T-cell (primary cell): ENCODE data around the gene MPZL2. TPM values are rescaled to one million over a fixed set of nuclear protein-coding genes. Genes with fewer than 3 reads are reported as not detected.

ENCODE experiments used
- ATAC-seq, 4 experiments: fragments of 200-7000 bp in 3 of 4; fragments of 150-1000 bp in 1 of 4; cut with Tn5 transposase; replicated peaks in 1 of 4; 1 replicate in 3 of 4; 2 replicates in 1 of 4; pipeline ENCODE4 v1.10.0; 2021; ENCODE audit warnings: moderate library complexity in 3 of 4, mild to moderate bottlenecking in 2 of 4, moderate number of reproducible peaks in 1 of 4
- CTCF ChIA-PET, 2 donors: fragments of 300-600 bp; sonication (Branson Sonifier 250); formaldehyde crosslinking; loops; one replicate each; lab custom pipeline; 2022; ENCODE audit warnings: antibody characterized with exemption in 2 of 2; lab: Charles Lee
- POLR2A ChIA-PET, 2 donors: fragments of 300-600 bp; sonication (Branson Sonifier 250); formaldehyde crosslinking; loops; one replicate each; lab custom pipeline; 2022; ENCODE audit warnings: antibody characterized with exemption in 2 of 2; lab: Charles Lee
- DNase-seq, 35 experiments: peaks; one replicate each; pipeline versions ENCODE4 v3.0.0 to v3.0.0-alpha.2; 2013 to 2023
- H3K27ac ChIP-seq: one replicate; pipeline ENCODE4 v1.5.1; 2013; ENCODE audit warnings: low read length
- H3K27me3 ChIP-seq, 2 experiments: replicated peaks in 1 of 2; 1 replicate in 1 of 2; 2 replicates in 1 of 2; pipeline versions ENCODE4 v1.6.1 to v1.7.0; 2013; ENCODE audit warnings: low read length in 1 of 2, mixed read lengths in 1 of 2; ENCODE audit not compliant: control insufficient read depth in 2 of 2, insufficient read depth in 2 of 2; ENCODE audit errors: extremely low read depth in 1 of 2
- H3K36me3 ChIP-seq, 2 donors: 1 replicate in 1 of 2; 2 replicates in 1 of 2; pipeline versions ENCODE4 v1.6.1 to v1.7.0; 2013; ENCODE audit warnings: low read length in 1 of 2; ENCODE audit not compliant: control insufficient read depth in 2 of 2, insufficient read depth in 1 of 2; ENCODE audit errors: extremely low read depth in 1 of 2
- H3K4me1 ChIP-seq, 2 experiments: 1 replicate in 1 of 2; 2 replicates in 1 of 2; pipeline versions ENCODE4 v1.6.1 to v1.7.0; 2013; ENCODE audit warnings: low read length in 2 of 2, mixed read lengths in 1 of 2; ENCODE audit not compliant: insufficient read depth in 2 of 2, control insufficient read depth in 1 of 2; ENCODE audit errors: extremely low read depth in 1 of 2
- H3K4me3 ChIP-seq, 2 donors: 1 replicate in 1 of 2; 2 replicates in 1 of 2; pipeline versions ENCODE4 v1.5.1 to v1.7.0; 2013; ENCODE audit warnings: mild to moderate bottlenecking in 2 of 2, low read length in 1 of 2, moderate library complexity in 1 of 2; ENCODE audit not compliant: control insufficient read depth in 1 of 2; ENCODE audit errors: extremely low read depth in 1 of 2
- H3K9me3 ChIP-seq: 2 replicates; pipeline ENCODE4 v1.7.0; 2013
- H3K27ac Mint-ChIP-seq, 2 donors: one replicate each; pipeline ENCODE4 v1.8.0; 2020 to 2021; ENCODE audit warnings: mild to moderate bottlenecking in 2 of 2, mixed read lengths in 2 of 2
- H3K27me3 Mint-ChIP-seq, 2 donors: one replicate each; pipeline ENCODE4 v1.8.0; 2021 to 2022; ENCODE audit warnings: mixed read lengths in 2 of 2
- H3K36me3 Mint-ChIP-seq: one replicate; pipeline ENCODE4 v1.8.0; 2021; ENCODE audit warnings: mixed read lengths
- H3K4me1 Mint-ChIP-seq, 3 donors: one replicate each; pipeline ENCODE4 v1.8.0; 2020 to 2022; ENCODE audit warnings: mixed read lengths in 3 of 3, mild to moderate bottlenecking in 1 of 3
- H3K4me3 Mint-ChIP-seq, 3 donors: one replicate each; pipeline ENCODE4 v1.8.0; 2020 to 2022; ENCODE audit warnings: mild to moderate bottlenecking in 3 of 3, mixed read lengths in 3 of 3, moderate library complexity in 3 of 3
- H3K9me3 Mint-ChIP-seq, 3 donors: one replicate each; pipeline ENCODE4 v1.8.0; 2020 to 2022; ENCODE audit warnings: mixed read lengths in 3 of 3
- WGBS: methylation state at CpG from one replicate; pipeline ENCODE4 v1.1.5; 2013; ENCODE audit warnings: missing lambda C conversion rate; ENCODE audit not compliant: insufficient coverage; 5-methylcytosine and 5-hydroxymethylcytosine counted together
- total RNA-seq, 35 experiments: library from RNA in 6 of 35; stranded (reverse) in 6 of 35; fragments of 120-200 nt in 1 of 35; gene quantifications; one replicate each; pipeline versions ENCODE4 v1.2.1 to v1.2.4 and lab custom pipeline; 2013 to 2026

MPZL2 gene
- total RNA-seq, 5 donors from 2014 or later (not counting 1 experiment from before 2014, with no cell fraction given) = 0.85 to 5.6 (median 2.0) TPM

DNA sequence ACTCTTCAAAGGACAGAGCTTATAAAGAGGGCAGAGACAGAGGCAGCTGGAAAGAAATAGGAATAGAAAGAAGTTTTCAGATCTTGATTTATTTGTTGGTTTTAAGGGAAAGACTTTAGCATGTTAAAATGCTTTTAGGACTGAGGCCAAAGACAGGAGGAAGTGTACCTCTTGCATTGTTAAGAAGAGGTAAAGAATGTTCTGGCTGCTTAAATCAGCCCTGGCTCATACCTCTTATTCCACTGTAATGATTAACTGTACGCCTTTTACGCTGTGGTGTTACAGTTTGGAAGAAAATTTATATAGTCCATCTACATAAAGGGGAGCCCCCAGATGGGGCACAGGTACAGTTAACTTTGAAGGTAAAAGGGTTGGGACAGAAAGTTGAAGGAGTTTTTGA is 10.1 kb upstream of the MPZL2 start:
- Histone ChIP-seq H3K4me3 (no peak overlapping the region), H3K27ac (no peak overlapping the region), H3K36me3 (no peaks in the 10 kb centered on the region), H3K9me3 (no peaks in the 10 kb centered on the region), H3K4me1 (no peaks in the 10 kb centered on the region), H3K27me3 (no peaks in the 10 kb centered on the region)
- Mint-ChIP-seq H3K4me1 (peaks cover 25 to 31% (median 26%) of the 10 kb centered on the region in 3 donors), H3K27ac (no peak overlapping the region), H3K9me3 (no peaks in the 10 kb centered on the region), H3K36me3 (no peaks in the 10 kb centered on the region), H3K27me3 (peaks cover 0 to 1% of the 10 kb centered on the region in 2 donors), H3K4me3 (no peak overlapping the region)
- no CpG with 5 or more reads among the region's 2 CpGs for WGBS
- ChIA-PET CTCF (no interaction called here), POLR2A (interaction anchor here in 1 of 2 donors (1.6 kb wide), 1 partner anchor 10 kb away, joined by 5 read pairs; no protein-coding TSS in a partner anchor)
- no peak for DNase-seq
- no peak for ATAC-seq

DNA sequence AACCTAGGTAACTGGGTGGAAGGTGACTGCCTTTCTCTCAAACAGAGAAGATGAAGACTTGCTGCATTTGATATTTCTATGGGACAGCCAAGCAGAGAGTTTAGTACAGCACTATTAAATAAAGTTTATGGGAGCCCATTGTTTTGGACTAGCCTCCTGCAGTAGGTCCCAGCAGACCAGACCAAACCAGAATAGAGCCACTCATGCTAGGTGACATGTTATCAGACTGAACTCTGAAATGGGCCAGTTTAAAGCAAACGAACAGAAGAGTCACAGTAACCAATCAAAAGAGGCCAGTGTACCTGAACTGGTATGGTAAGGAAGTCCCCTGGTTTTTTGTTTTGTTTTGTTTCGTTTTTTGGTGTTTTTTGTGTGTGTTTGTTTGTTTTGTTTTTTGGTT is 7.9 kb upstream of the MPZL2 start:
- Mint-ChIP-seq H3K36me3 (no peaks in the 10 kb centered on the region), H3K27ac (no peak overlapping the region), H3K4me3 (no peak overlapping the region), H3K27me3 (peaks cover 0 to 1% of the 10 kb centered on the region in 2 donors), H3K9me3 (no peaks in the 10 kb centered on the region), H3K4me1 (peaks cover 19 to 26% (median 25%) of the 10 kb centered on the region in 3 donors)
- 63% methylated on average over 1 of the region's 2 CpGs for WGBS
- Histone ChIP-seq H3K4me3 (no peak overlapping the region), H3K36me3 (no peaks in the 10 kb centered on the region), H3K27ac (no peak overlapping the region), H3K9me3 (no peaks in the 10 kb centered on the region), H3K27me3 (no peaks in the 10 kb centered on the region), H3K4me1 (no peaks in the 10 kb centered on the region)
- ChIA-PET POLR2A (no interaction called here), CTCF (no interaction called here)
- no peak for DNase-seq
- ATAC-seq = no peak

DNA sequence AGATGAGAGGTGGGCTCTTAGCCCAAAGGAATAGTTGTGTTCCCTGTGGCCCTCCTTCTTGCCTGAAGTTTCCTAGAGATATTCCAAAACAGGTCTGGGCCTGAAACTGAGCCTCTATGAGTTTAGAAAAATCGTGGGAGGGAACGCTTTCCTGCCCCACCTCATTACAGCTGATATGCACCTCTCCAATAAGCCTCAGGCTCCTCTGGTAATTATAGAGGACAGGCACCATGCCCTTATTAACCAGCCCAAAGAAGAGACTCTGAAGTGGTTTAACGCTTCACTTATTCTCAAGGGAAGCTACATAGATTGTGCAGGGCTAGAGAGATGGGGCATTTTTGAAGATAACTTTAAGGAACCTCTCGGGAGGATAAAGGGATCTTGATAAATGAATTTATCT is 3.4 kb upstream of the MPZL2 start:
- H3K4me3 ChIP-seq = no peak overlapping the region
- H3K36me3 ChIP-seq = no peaks in the 10 kb centered on the region
- ATAC-seq (no peak), DNase-seq (no peak)
- CTCF ChIA-PET = no interaction called here
- no peak overlapping the region for H3K27ac ChIP-seq
- Mint-ChIP-seq H3K27me3 (peaks cover 0 to 1% of the 10 kb centered on the region in 2 donors), H3K4me1 (peaks cover 20 to 27% (median 25%) of the 10 kb centered on the region in 3 donors), H3K9me3 (no peaks in the 10 kb centered on the region), H3K36me3 (no peaks in the 10 kb centered on the region), H3K4me3 (no peak overlapping the region), H3K27ac (no peak overlapping the region)
- no peaks in the 10 kb centered on the region for H3K9me3 ChIP-seq
- H3K27me3 ChIP-seq = no peaks in the 10 kb centered on the region
- peaks cover 8 to 13% of the 10 kb centered on the region in 2 experiments for H3K4me1 ChIP-seq
- no CpG with 5 or more reads among the region's 4 CpGs for WGBS
- POLR2A ChIA-PET = no interaction called here

DNA sequence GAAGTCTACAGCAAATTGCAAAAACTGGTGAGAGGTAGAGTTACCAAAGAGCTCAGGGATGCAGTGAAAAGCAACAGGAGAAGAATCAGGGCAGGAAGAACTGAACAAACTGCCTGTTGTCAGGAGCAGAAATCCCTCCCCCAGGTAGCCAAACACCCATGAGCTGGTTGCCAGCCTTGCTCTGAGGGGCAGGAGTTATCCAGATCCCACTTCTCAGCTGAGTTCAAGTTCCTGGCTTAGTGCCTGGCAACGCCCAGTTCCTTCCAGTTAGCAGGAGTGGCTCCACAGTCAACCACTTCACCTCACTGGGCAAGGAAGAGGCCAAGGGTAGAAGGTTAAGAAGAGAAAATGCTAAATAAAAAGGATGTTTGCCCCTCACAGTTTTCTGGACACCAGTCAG is 1.9 kb upstream of the MPZL2 start:
- Histone ChIP-seq H3K9me3 (no peaks in the 10 kb centered on the region), H3K27ac (no peak overlapping the region), H3K27me3 (no peaks in the 10 kb centered on the region), H3K4me1 (peaks cover 8 to 13% of the 10 kb centered on the region in 2 experiments), H3K4me3 (no peak overlapping the region), H3K36me3 (no peaks in the 10 kb centered on the region)
- ChIA-PET POLR2A (interaction anchor here in 1 of 2 donors (0.6 kb wide), 1 partner anchor 67 kb away, joined by 3 read pairs; no protein-coding TSS in a partner anchor), CTCF (interaction anchor here in 1 of 2 donors (2.2 kb wide), 1 partner anchor 24 kb away, joined by 7 read pairs; no protein-coding TSS in a partner anchor)
- ATAC-seq = no peak
- Mint-ChIP-seq H3K36me3 (no peaks in the 10 kb centered on the region), H3K4me1 (peaks cover 20 to 34% (median 29%) of the 10 kb centered on the region in 3 donors), H3K27me3 (peaks cover 0 to 5% of the 10 kb centered on the region in 2 donors), H3K9me3 (no peaks in the 10 kb centered on the region), H3K4me3 (no peak overlapping the region), H3K27ac (peak overlapping the region; percentile 1 to 20)
- WGBS = no CpG with 5 or more reads among the region's 1 CpG
- no peak for DNase-seq

DNA sequence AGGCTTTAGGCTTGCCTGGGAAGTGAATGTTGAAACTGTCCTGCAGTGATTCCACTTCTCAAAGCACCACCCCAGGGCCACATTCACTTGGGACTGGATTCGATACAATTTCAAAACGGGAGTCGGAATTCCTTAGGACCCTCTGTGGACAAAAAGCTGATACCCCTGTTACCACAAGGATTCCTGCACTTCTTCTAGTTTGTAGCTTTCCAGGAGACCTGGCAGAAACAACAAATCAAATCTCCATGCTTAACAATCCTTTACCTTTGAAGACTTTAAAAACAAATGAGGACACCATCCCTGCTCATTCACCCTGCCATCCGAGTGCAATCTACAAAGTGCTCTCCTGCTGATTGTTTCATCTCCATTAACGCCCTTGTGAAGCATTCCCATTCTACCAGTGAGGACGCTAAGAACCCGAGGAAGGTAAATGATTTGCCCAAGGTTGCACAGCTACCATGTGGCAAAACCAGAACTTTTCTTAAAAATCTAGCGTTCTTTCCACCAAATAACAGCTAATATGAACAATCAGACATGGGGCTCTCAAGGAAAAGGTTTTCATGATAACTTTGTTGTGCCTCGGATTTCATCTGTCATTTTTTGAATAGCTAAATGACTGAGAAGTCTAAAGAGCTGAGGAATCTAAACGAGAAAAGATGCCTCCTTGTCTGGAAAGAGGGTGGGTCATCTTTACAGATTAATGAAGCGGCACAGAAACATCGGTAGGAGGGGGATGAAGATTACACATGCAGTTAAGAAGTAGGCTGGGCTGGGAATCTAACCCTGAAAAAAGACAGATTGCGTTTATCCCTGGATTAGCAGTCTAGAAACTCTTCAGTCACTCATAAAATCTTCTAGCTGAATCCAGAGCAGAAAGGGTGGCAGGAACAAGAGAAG is 720 bp upstream of the MPZL2 start:
- WGBS = 91% methylated on average over 11 of the region's 13 CpGs
- Mint-ChIP-seq H3K36me3 (no peaks in the 10 kb centered on the region), H3K4me1 (peaks cover 29 to 43% (median 30%) of the 10 kb centered on the region in 3 donors), H3K4me3 (peak overlapping the region; percentile 71 to 85 (median 72)), H3K9me3 (no peaks in the 10 kb centered on the region), H3K27me3 (peaks cover 0 to 3% of the 10 kb centered on the region in 2 donors), H3K27ac (peak overlapping the region in 1 of 2 donors; percentile 76)
- ATAC-seq (no peak), DNase-seq (no peak)
- H3K27ac ChIP-seq = no peak overlapping the region
- no peaks in the 10 kb centered on the region for H3K36me3 ChIP-seq
- ChIA-PET POLR2A (interaction anchor here in 1 of 2 donors (0.6 kb wide), 1 partner anchor 24 kb away, joined by 3 read pairs; no protein-coding TSS in a partner anchor), CTCF (interaction anchor here (0.6 to 2.2 kb wide), 7 partner anchors 23 to 1467 kb away, joined by 3 to 8 read pairs (median 4); no protein-coding TSS in a partner anchor)
- peaks cover 8 to 13% of the 10 kb centered on the region in 2 experiments for H3K4me1 ChIP-seq
- H3K27me3 ChIP-seq = no peaks in the 10 kb centered on the region
- peak overlapping the region in 1 of 2 donors; percentile 69 for H3K4me3 ChIP-seq
- H3K9me3 ChIP-seq = no peaks in the 10 kb centered on the region

DNA sequence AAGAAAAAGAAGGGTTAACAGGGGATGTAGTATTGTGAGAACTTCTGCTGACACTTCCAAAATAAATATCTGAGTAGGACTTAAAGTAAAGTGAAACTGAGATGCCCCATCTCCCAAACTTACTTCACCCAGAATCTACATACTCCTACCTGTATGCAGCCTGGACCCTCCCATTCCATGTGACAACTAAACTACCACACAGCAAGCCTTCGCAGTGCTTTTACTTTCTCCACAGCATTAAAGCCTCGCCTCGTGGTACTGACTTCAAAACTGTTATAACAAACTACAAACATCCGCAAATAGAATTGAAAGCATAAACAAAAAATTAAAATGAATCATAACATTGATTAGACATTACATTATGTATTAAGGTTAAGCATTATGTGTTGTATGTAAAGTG is 985 bp downstream of the MPZL2 start:
- Histone ChIP-seq H3K4me3 (no peak overlapping the region), H3K27ac (no peak overlapping the region), H3K9me3 (no peaks in the 10 kb centered on the region), H3K4me1 (peaks cover 8 to 13% of the 10 kb centered on the region in 2 experiments), H3K36me3 (no peaks in the 10 kb centered on the region), H3K27me3 (no peaks in the 10 kb centered on the region)
- no peaks in the 10 kb centered on the region for H3K9me3 Mint-ChIP-seq
- DNase-seq (no peak), ATAC-seq (no peak)
- no CpG with 5 or more reads among the region's 4 CpGs for WGBS
- H3K36me3 Mint-ChIP-seq = peaks cover 5% of the 10 kb centered on the region
- peaks cover 29 to 46% (median 30%) of the 10 kb centered on the region in 3 donors for H3K4me1 Mint-ChIP-seq
- POLR2A ChIA-PET = no interaction called here
- peak overlapping the region; percentile 71 to 85 (median 72) for H3K4me3 Mint-ChIP-seq
- peaks cover 0 to 3% of the 10 kb centered on the region in 2 donors for H3K27me3 Mint-ChIP-seq
- peak overlapping the region in 1 of 2 donors; percentile 81 for H3K27ac Mint-ChIP-seq
- CTCF ChIA-PET = interaction anchor here in 1 of 2 donors (1.3 to 1.8 kb wide), 3 partner anchors 48 to 64 kb away, joined by 3 to 7 read pairs (median 3); no protein-coding TSS in a partner anchor
